HG03342 (cell line): ENCODE data around the gene SCN4A.
"Not testable (repeated sequence)": the region's sequence is repeated elsewhere in the genome, so short reads cannot be mapped to it uniquely, and the experiment has no call there.

Experiments
- ATAC-seq: cut with Tn5 transposase; IDR thresholded peaks from one replicate; pipeline ENCODE4 v1.9.1; 2021; ENCODE audit warnings: mild to moderate bottlenecking, moderate library complexity; ENCODE audit not compliant: unreplicated experiment

Gene SCN4A

GRCh38 chr17:63918305-63918704, 54.4 kb downstream of the SCN4A start:
- ATAC-seq = no peak

GRCh38 chr17:63917646-63918045, 55.1 kb downstream of the SCN4A start:
- ATAC-seq = no peak

- not testable (repeated sequence) for ATAC-seq
Observed at GRCh38 chr17:63917206-63917605, 55.5 kb downstream of the SCN4A start.

- ATAC-seq = no peak
Observed at GRCh38 chr17:63916566-63917185, 56.0 kb downstream of the SCN4A start.

- not testable (repeated sequence) for ATAC-seq
Observed at GRCh38 chr17:63915753-63916152, 57.0 kb downstream of the SCN4A start.

- no peak for ATAC-seq
Observed at GRCh38 chr17:63914471-63914870, 58.2 kb downstream of the SCN4A start.

- ATAC-seq = no peak
Observed at GRCh38 chr17:63911657-63912100, 61.0 kb downstream of the SCN4A start.

- ATAC-seq = no peak
Observed at GRCh38 chr17:63911041-63911635, 61.6 kb downstream of the SCN4A start, which contains the start of gene CSHL1. CSHL1 (minus strand) TSS chr17:63911258; CDS start chr17:63911196, 62 bp downstream.

- ATAC-seq = no peak
Observed at GRCh38 chr17:63910096-63910495, 62.6 kb downstream of the SCN4A start.

GRCh38 chr17:63909586-63909985, 63.1 kb downstream of the SCN4A start:
- ATAC-seq = not testable (repeated sequence)

- ATAC-seq = not testable (repeated sequence)
Observed at GRCh38 chr17:63907161-63907778, 65.4 kb downstream of the SCN4A start.

- not testable (repeated sequence) for ATAC-seq
Observed at GRCh38 chr17:63904796-63905195, 67.9 kb downstream of the SCN4A start.

GRCh38 chr17:63903787-63904201, 68.9 kb downstream of the SCN4A start:
- ATAC-seq = not testable (repeated sequence)

GRCh38 chr17:63901971-63902370, 70.7 kb downstream of the SCN4A start:
- not testable (repeated sequence) for ATAC-seq

GRCh38 chr17:63898899-63899798, 73.6 kb downstream of the SCN4A start:
- not testable (repeated sequence) for ATAC-seq

- ATAC-seq = not testable (repeated sequence)
Observed at GRCh38 chr17:63896524-63897354, 76.0 kb downstream of the SCN4A start, which contains the start of gene CSH1. CSH1 (minus strand) TSS chr17:63896574; CDS start chr17:63896511, 63 bp downstream.

- ATAC-seq = not testable (repeated sequence)
Observed at GRCh38 chr17:63894821-63895220, 77.9 kb downstream of the SCN4A start.

- not testable (repeated sequence) for ATAC-seq
Observed at GRCh38 chr17:63894021-63894420, 78.7 kb downstream of the SCN4A start.

- ATAC-seq = not testable (repeated sequence)
Observed at GRCh38 chr17:63892316-63893037, 80.2 kb downstream of the SCN4A start.
